Measurements from ENCODE around the gene SCAF8.

Gene SCAF8

GRCh38 chr6:154841109-154841508, 107.9 kb downstream of the SCAF8 start:
- DNase-seq (ENCODE audit: low read depth): no peak

DNA sequence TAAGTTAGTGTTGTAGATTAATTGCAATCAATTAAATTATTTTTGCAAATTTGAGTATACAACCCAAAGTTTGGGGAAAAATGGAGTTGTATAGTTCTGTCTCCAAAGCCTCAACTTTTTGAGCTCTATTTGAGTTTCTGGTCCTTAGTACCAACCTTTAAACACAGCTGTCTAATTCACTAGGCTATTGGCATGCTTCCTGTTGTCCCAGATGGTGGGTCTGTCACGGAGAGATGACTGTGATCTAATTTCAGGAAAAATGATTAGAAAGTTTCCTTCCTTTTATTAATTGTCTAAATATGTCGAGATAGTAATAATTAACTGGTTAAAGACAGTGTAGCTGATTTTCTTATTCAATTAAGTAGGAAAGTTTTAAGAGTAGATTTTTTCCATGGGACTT, 109.6 kb downstream of the SCAF8 start:
- DNase-seq (ENCODE audit: low read depth): no peak

- DNase-seq (ENCODE audit: low read depth): no peak
Measured at GRCh38 chr6:154847318-154847717, 114.1 kb downstream of the SCAF8 start.

DNA sequence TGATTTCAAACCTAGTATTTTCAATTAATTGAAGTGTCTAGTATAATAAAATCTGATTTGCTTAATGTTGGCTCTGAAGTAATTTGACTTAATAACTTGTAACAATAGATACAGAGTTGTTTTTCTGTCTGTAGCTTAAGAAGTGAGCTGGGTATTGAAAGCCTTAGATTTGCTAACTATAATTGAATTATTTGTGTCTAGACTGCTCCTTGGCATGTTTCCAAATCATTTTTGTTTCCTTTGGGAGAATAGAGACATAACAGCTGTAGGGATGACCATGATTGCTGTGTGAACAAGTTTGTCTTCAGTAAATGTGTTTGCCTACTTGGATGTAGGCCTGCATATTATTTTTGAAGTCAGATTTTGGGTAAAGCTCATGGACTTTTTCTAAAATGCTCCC, 115.4 kb downstream of the SCAF8 start:
- DNase-seq (ENCODE audit: low read depth): no peak

DNA sequence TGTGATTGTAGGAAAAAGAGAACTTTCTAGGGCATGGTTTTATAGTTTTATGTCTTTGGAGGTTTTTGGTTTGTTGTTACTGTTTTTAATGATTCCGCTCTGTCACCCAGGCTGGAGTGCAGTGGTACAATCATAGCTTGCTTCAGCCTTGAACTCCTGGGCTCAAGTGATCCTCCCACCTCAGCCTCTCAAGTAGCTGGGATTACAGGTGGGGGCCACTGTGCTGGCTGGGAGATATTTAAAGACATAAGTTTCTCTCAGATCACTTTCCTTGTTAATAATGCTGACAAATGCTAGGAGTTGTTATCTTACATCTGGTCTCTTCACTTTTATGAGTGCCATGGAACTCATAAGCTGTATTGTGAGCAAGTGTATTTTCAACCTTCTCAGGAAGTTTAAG, 116.3 kb downstream of the SCAF8 start:
- DNase-seq (ENCODE audit: low read depth): no peak

DNA sequence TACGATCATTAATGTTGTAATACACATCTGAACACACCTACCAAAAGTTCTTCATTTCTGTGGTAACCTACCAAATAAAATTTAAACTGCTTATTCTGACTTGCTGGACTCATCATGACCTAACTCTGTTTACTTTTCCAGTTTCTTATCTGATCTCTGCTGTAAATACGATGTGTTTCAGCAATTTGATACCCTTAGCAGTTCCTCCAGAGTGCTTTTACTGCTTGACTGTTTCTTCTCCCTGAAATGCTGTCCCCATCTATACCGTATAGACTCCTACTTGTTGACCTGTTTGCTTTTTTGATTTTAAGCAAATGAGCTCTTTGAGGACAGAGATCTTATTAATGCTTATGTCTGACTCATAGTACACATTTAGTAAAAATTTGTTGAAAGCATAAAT, 119.5 kb downstream of the SCAF8 start:
- no peak for DNase-seq (ENCODE audit: low read depth)

DNA sequence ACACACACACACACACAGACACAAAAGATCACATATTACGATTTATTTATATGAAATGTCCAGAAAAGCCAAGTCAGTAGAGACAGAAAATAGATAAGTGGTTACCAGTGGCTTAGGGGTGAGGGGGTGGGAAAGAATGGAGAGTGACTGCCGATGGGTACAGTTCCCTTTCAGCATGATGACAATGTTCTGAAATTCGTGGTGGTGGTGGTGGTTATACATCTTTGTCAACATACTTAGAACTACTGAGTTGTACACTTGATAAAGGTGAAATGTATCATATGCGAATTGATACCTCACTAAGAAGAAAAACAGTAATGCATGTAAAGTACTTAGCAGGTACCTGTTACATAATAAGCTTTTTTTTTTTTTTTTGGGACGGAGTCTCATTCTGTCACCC, 124.3 kb downstream of the SCAF8 start:
- no peak for DNase-seq (ENCODE audit: low read depth)

- DNase-seq (ENCODE audit: low read depth): no peak
Measured at GRCh38 chr6:154861825-154862224, 128.6 kb downstream of the SCAF8 start.

- no peak for DNase-seq (ENCODE audit: low read depth)
Measured at GRCh38 chr6:154862536-154862935, 129.3 kb downstream of the SCAF8 start.

GRCh38 chr6:154864066-154864430, 130.8 kb downstream of the SCAF8 start:
- no peak for DNase-seq (ENCODE audit: low read depth)

DNA sequence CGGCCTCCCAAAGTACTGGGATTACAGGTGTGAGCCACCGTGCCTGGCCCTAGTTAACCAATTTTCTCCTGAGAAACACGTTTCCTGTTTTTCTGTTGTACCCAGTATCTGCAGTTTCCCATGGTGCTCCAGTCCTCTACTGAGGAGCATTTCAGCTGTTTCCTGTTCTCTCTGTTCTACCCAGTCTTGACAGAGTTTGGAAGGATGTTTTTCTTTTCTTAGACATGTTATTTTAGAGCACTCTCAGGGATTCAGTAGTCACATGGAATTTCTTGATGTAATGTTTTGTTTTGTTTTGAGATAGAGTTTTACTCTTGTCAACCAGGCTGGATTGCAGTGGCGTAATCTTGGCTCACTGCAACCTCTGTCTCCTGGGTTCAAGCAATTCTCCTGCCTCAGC, 132.1 kb downstream of the SCAF8 start:
- no peak for DNase-seq (ENCODE audit: low read depth)

DNA sequence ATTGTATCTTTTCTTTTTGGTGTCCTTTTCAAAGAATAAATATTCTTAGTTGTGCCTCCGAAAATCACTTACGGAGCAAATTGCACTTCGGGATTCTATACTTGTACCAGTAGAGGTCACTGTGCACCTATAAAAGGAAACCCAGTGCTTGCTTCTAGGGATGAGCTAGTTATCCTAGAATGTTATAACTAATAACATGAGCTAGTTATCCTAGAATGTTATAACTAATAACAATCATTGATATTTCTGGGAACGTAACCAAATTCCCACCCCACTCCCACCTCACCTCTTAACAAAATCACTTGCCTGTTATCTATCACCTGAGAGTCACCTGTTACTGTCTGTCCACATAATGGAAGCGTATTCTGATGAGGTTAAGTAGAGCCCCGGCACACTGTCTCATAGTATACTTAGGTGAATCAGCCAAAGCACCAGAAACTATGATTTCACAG, 135.0 kb downstream of the SCAF8 start:
- no peak for DNase-seq (ENCODE audit: low read depth)

DNA sequence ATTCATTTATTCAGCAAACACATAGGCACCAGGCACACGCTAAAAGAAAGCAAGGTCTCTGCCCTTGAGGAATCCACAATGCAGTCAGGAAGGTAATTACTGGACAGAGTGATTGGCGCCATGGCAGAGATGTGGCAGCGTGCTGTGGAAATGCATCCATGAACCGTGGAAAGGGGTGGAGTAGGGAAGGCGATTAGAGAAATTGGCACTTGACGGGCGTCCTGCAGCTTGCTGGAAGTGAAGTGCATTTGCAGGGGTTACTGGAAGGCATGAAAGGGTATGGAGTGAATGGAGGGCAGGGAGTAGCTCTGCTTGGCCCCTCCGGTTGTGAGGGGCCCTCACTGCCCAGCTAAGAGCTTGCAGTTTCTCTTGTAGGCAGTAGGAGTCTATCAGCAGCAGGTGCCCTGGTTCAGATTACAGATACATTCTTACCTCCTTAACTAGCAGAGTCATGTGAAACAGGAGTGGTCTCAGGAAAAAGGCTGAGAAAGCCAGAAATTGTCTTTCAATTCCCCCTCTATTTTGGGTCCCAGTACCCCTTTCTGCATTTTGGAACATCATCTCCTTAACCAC, 139.4 kb downstream of the SCAF8 start:
- DNase-seq (ENCODE audit: low read depth): no peak

GRCh38 chr6:154873546-154873945, 140.3 kb downstream of the SCAF8 start:
- no peak for DNase-seq (ENCODE audit: low read depth)

GRCh38 chr6:154874773-154875592, 141.8 kb downstream of the SCAF8 start:
- no peak for DNase-seq (ENCODE audit: low read depth)

DNA sequence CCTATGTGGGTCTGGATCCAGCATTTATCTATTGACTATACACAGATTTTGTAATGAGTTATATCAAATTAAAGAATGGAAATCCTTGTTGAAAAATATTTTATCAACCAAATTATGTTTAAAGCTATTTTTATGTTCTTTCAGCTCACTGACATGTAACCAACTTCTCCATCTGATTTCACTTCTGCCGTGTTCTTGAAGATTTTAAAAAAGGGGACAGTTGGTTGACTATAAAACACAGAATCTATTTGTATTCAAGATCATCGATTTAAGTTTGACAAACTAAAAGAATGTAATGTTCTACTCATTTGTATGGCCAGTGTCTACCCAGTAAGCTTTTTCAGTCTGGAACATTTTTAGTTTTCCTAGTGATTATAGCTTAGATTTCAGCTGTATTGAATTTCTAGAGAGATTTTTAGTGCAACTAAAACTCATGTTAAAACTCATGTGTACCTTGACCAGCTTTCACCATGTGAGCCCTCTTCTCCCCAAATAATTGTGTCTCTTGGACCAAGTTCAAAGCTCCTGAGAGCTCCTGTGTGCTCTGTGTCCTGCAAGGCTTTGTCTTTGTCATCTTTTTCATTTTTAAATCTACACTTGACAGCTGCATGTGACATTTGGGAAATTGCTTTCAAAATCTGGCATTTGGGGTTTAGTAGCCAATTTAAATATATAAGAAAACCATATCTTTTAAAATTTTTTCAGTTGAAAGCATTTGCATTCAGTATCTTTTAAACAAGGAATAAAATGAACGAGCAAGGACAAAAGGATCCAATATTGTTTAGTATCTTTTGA, 143.5 kb downstream of the SCAF8 start:
- DNase-seq (ENCODE audit: low read depth): no peak

DNA sequence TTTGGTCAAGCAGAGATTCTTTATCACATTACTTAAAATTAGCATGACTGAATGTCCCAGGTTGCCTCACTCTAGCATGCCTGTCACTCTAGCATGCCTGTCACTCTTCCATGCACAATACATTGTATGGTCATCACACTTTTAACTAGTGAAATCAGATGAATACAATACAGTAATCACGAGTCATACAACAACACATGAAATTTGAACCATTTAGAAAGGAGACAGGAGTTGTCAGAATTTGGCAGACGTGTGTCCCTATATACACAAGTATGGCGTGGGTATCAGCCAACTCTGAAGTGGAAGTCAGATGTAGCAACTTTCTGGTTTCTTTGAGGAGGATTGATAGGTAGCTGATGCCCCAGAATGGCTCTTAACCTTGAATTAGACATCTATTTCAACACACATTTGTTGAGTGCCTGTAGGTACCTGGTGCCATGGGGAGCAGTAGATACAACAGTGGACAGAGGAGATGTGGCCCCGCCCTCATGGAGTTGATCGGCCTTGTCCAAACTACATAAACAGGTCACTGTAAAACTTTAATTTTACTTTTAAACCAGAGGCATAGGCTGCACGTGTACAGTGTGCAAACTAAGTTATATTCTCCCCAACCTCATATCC, 145.8 kb downstream of the SCAF8 start:
- no peak for DNase-seq (ENCODE audit: low read depth)

- DNase-seq (ENCODE audit: low read depth): no peak
Measured at GRCh38 chr6:154882107-154882506, 148.9 kb downstream of the SCAF8 start.
